GM23248 (cell line): Measurements from ENCODE around the gene SNRPD3.

ENCODE experiments used
- EZH2 ChIP-seq: fragments of 200-600 bp; sonication (generic); IDR thresholded peaks from 2 replicates; pipeline ENCODE4 v1.6.1; 2018; ENCODE audit warnings: antibody characterized with exemption, mild to moderate bottlenecking; ENCODE audit not compliant: insufficient read depth, poor library complexity, severe bottlenecking
- EZH2phosphoT487 ChIP-seq: fragments of 200-600 bp; sonication (generic); IDR thresholded peaks from 2 replicates; pipeline ENCODE4 v1.6.1; 2018; ENCODE audit warnings: antibody characterized with exemption, moderate library complexity, mild to moderate bottlenecking, low read depth; ENCODE audit not compliant: insufficient read depth

- TF ChIP-seq EZH2 (no peak), EZH2phosphoT487 (no peak)
Observed at GRCh38 chr22:24565077-24565476, 9.3 kb downstream of the SNRPD3 start.
